Measurements from ENCODE around the gene POC1B.

POC1B gene

GRCh38 chr12:89493670-89494302 is 32.1 kb downstream of the POC1B start:
- H3K27me3 Mint-ChIP-seq (ENCODE audit: low read depth) = no peaks in the 10 kb centered on the region
- no peaks in the 10 kb centered on the region for H3K9me3 Mint-ChIP-seq
- H3K4me1 Mint-ChIP-seq (ENCODE audit: low read depth) = peaks cover 18% of the 10 kb centered on the region
- H3K36me3 Mint-ChIP-seq (ENCODE audit: low read depth) = peaks cover 25% of the 10 kb centered on the region
- H3K4me3 Mint-ChIP-seq = no peak overlapping the region
- H3K27ac Mint-ChIP-seq = peak overlapping the region; percentile 87

- H3K27ac Mint-ChIP-seq = no peak overlapping the region
- H3K27me3 Mint-ChIP-seq (ENCODE audit: low read depth) = no peaks in the 10 kb centered on the region
- no peak overlapping the region for H3K4me3 Mint-ChIP-seq
- peaks cover 25% of the 10 kb centered on the region for H3K36me3 Mint-ChIP-seq (ENCODE audit: low read depth)
- H3K9me3 Mint-ChIP-seq = no peaks in the 10 kb centered on the region
- H3K4me1 Mint-ChIP-seq (ENCODE audit: low read depth) = peaks cover 18% of the 10 kb centered on the region
These were observed 33.0 kb downstream of the POC1B start for GRCh38 chr12:89492883-89493282.

- H3K36me3 Mint-ChIP-seq (ENCODE audit: low read depth) = peaks cover 28% of the 10 kb centered on the region
- H3K27me3 Mint-ChIP-seq (ENCODE audit: low read depth) = no peaks in the 10 kb centered on the region
- H3K27ac Mint-ChIP-seq = no peak overlapping the region
- H3K4me3 Mint-ChIP-seq = no peak overlapping the region
- H3K4me1 Mint-ChIP-seq (ENCODE audit: low read depth) = peaks cover 14% of the 10 kb centered on the region
- H3K9me3 Mint-ChIP-seq = no peaks in the 10 kb centered on the region
These were observed 34.9 kb downstream of the POC1B start for GRCh38 chr12:89490922-89491321.

GRCh38 chr12:89486264-89486663 is 39.6 kb downstream of the POC1B start:
- no peak overlapping the region for H3K4me3 Mint-ChIP-seq
- no peaks in the 10 kb centered on the region for H3K27me3 Mint-ChIP-seq (ENCODE audit: low read depth)
- H3K4me1 Mint-ChIP-seq (ENCODE audit: low read depth) = no peaks in the 10 kb centered on the region
- no peak overlapping the region for H3K27ac Mint-ChIP-seq
- peaks cover 29% of the 10 kb centered on the region for H3K36me3 Mint-ChIP-seq (ENCODE audit: low read depth)
- no peaks in the 10 kb centered on the region for H3K9me3 Mint-ChIP-seq

- Mint-ChIP-seq H3K4me3 (no peak overlapping the region), H3K36me3 (ENCODE audit: low read depth) (peaks cover 30% of the 10 kb centered on the region), H3K9me3 (no peaks in the 10 kb centered on the region), H3K4me1 (ENCODE audit: low read depth) (no peaks in the 10 kb centered on the region), H3K27ac (no peak overlapping the region), H3K27me3 (ENCODE audit: low read depth) (no peaks in the 10 kb centered on the region)
These were observed 41.4 kb downstream of the POC1B start for GRCh38 chr12:89484470-89484869.

- Mint-ChIP-seq H3K36me3 (ENCODE audit: low read depth) (peaks cover 33% of the 10 kb centered on the region), H3K27ac (peak overlapping the region; percentile 12), H3K27me3 (ENCODE audit: low read depth) (no peaks in the 10 kb centered on the region), H3K9me3 (no peaks in the 10 kb centered on the region), H3K4me1 (ENCODE audit: low read depth) (peaks cover 7% of the 10 kb centered on the region), H3K4me3 (no peak overlapping the region)
These were observed 44.5 kb downstream of the POC1B start for GRCh38 chr12:89481213-89481914.

GRCh38 chr12:89479982-89480381 is 45.9 kb downstream of the POC1B start:
- H3K4me1 Mint-ChIP-seq (ENCODE audit: low read depth) = peaks cover 7% of the 10 kb centered on the region
- H3K4me3 Mint-ChIP-seq = no peak overlapping the region
- H3K27me3 Mint-ChIP-seq (ENCODE audit: low read depth) = no peaks in the 10 kb centered on the region
- H3K9me3 Mint-ChIP-seq = no peaks in the 10 kb centered on the region
- H3K27ac Mint-ChIP-seq = no peak overlapping the region
- H3K36me3 Mint-ChIP-seq (ENCODE audit: low read depth) = peaks cover 23% of the 10 kb centered on the region

GRCh38 chr12:89477633-89478279 is 48.1 kb downstream of the POC1B start:
- peaks cover 15% of the 10 kb centered on the region for H3K36me3 Mint-ChIP-seq (ENCODE audit: low read depth)
- H3K4me1 Mint-ChIP-seq (ENCODE audit: low read depth) = peaks cover 16% of the 10 kb centered on the region
- H3K27me3 Mint-ChIP-seq (ENCODE audit: low read depth) = no peaks in the 10 kb centered on the region
- peak overlapping the region; percentile 9 for H3K27ac Mint-ChIP-seq
- peak overlapping the region; percentile 2 for H3K4me3 Mint-ChIP-seq
- H3K9me3 Mint-ChIP-seq = no peaks in the 10 kb centered on the region

- Mint-ChIP-seq H3K4me3 (no peak overlapping the region), H3K4me1 (ENCODE audit: low read depth) (peaks cover 22% of the 10 kb centered on the region), H3K27ac (no peak overlapping the region), H3K27me3 (ENCODE audit: low read depth) (no peaks in the 10 kb centered on the region), H3K36me3 (ENCODE audit: low read depth) (peaks cover 14% of the 10 kb centered on the region), H3K9me3 (no peaks in the 10 kb centered on the region)
These were observed 48.8 kb downstream of the POC1B start for GRCh38 chr12:89476904-89477595.

GRCh38 chr12:89476232-89476631 is 49.6 kb downstream of the POC1B start:
- no peaks in the 10 kb centered on the region for H3K9me3 Mint-ChIP-seq
- H3K27ac Mint-ChIP-seq = no peak overlapping the region

GRCh38 chr12:89475203-89475990 is 50.5 kb downstream of the POC1B start:
- Mint-ChIP-seq H3K9me3 (no peaks in the 10 kb centered on the region), H3K4me3 (no peak overlapping the region), H3K4me1 (ENCODE audit: low read depth) (peaks cover 33% of the 10 kb centered on the region), H3K27me3 (ENCODE audit: low read depth) (no peaks in the 10 kb centered on the region), H3K36me3 (ENCODE audit: low read depth) (peaks cover 12% of the 10 kb centered on the region), H3K27ac (no peak overlapping the region)

More at GRCh38 chr12:89476232-89476631, 49.6 kb downstream of the POC1B start:
- Mint-ChIP-seq H3K36me3 (ENCODE audit: low read depth) (peaks cover 13% of the 10 kb centered on the region), H3K4me3 (no peak overlapping the region), H3K4me1 (ENCODE audit: low read depth) (peaks cover 26% of the 10 kb centered on the region), H3K27me3 (ENCODE audit: low read depth) (no peaks in the 10 kb centered on the region)

GRCh38 chr12:89474615-89475014 is 51.2 kb downstream of the POC1B start:
- Mint-ChIP-seq H3K27ac (peak overlapping the region; percentile 16), H3K4me3 (no peak overlapping the region), H3K27me3 (ENCODE audit: low read depth) (no peaks in the 10 kb centered on the region), H3K4me1 (ENCODE audit: low read depth) (peaks cover 35% of the 10 kb centered on the region), H3K9me3 (no peaks in the 10 kb centered on the region), H3K36me3 (ENCODE audit: low read depth) (peaks cover 12% of the 10 kb centered on the region)

- Mint-ChIP-seq H3K27me3 (ENCODE audit: low read depth) (no peaks in the 10 kb centered on the region), H3K27ac (no peak overlapping the region), H3K4me1 (ENCODE audit: low read depth) (peaks cover 47% of the 10 kb centered on the region), H3K4me3 (no peak overlapping the region), H3K9me3 (no peaks in the 10 kb centered on the region), H3K36me3 (ENCODE audit: low read depth) (peaks cover 11% of the 10 kb centered on the region)
These were observed 53.3 kb downstream of the POC1B start for GRCh38 chr12:89472508-89472907.

All from T-helper 1 cell treated with Interleukin-12 subunit alpha and Interleukin-12 subunit beta and Interleukin-4 antibody, amounts not matched to agents 30 μg/mL and 1 μg/mL, for 36 hours (primary cell).